Measurements from ENCODE around the gene CENPE.

The CENPE gene

DNA sequence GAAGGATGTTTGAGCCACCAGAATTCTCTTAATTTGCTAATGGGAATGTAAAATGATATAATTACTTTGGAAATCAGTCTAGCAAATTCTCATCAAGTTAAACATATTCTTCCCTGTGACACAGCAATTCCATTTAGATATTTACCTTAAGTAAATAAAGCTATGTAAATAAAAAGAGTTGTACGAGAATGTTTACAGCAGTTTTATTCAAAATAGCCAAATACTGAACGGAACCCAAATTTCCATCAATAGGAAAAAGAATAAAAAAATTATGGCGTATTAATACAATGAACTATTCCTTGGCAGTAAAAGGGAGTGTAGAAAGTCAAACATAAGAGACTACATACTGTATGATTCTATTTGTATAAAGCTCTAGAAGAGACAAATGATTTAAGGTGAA, 45.8 kb downstream of the CENPE start:
- H3K36me3 ChIP-seq (ENCODE audit: control insufficient read depth in 2 of 2, insufficient read depth in 1 of 2, low read length in 2 of 2) = peaks cover 52 to 81% of the 10 kb centered on the region in 2 experiments
- no peak overlapping the region for H3K27ac ChIP-seq (ENCODE audit: extremely low read depth, low read depth, low read length)
- ChIA-PET CTCF (no interaction called here), POLR2A (no interaction called here)
- no peak for TF ChIP-seq ZNF350 (tag by site-specific recombination; IDR thresholded peaks at IDR 0.05)
- TF ChIP-seq, protein P1, sequence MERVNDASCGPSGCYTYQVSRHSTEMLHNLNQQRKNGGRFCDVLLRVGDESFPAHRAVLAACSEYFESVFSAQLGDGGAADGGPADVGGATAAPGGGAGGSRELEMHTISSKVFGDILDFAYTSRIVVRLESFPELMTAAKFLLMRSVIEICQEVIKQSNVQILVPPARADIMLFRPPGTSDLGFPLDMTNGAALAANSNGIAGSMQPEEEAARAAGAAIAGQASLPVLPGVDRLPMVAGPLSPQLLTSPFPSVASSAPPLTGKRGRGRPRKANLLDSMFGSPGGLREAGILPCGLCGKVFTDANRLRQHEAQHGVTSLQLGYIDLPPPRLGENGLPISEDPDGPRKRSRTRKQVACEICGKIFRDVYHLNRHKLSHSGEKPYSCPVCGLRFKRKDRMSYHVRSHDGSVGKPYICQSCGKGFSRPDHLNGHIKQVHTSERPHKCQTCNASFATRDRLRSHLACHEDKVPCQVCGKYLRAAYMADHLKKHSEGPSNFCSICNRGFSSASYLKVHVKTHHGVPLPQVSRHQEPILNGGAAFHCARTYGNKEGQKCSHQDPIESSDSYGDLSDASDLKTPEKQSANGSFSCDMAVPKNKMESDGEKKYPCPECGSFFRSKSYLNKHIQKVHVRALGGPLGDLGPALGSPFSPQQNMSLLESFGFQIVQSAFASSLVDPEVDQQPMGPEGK (tag by site-specific recombination; IDR thresholded peaks at IDR 0.05) = no peak
- TF ChIP-seq, protein P2, sequence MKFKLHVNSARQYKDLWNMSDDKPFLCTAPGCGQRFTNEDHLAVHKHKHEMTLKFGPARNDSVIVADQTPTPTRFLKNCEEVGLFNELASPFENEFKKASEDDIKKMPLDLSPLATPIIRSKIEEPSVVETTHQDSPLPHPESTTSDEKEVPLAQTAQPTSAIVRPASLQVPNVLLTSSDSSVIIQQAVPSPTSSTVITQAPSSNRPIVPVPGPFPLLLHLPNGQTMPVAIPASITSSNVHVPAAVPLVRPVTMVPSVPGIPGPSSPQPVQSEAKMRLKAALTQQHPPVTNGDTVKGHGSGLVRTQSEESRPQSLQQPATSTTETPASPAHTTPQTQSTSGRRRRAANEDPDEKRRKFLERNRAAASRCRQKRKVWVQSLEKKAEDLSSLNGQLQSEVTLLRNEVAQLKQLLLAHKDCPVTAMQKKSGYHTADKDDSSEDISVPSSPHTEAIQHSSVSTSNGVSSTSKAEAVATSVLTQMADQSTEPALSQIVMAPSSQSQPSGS (tag by site-specific recombination; IDR thresholded peaks at IDR 0.05; ENCODE audit: low read depth) = no peak
- no peak for TF ChIP-seq REST (tag by site-specific recombination; IDR thresholded peaks at IDR 0.05)
- H3K4me3 ChIP-seq (ENCODE audit: low read depth, low read length) = no peak overlapping the region
- no peaks in the 10 kb centered on the region for H3K9me3 ChIP-seq (ENCODE audit: control insufficient read depth, insufficient read depth, low read depth, low read length)
- H3K4me1 ChIP-seq (ENCODE audit: control insufficient read depth, insufficient read depth, low read length) = no peaks in the 10 kb centered on the region

GRCh38 chr4:103150677-103151076, 47.5 kb downstream of the CENPE start:
- no peak overlapping the region for H3K27ac ChIP-seq (ENCODE audit: extremely low read depth, low read depth, low read length)

More at GRCh38 chr4:103150677-103151076, 47.5 kb downstream of the CENPE start:
- Histone ChIP-seq H3K36me3 (ENCODE audit: control insufficient read depth in 2 of 2, insufficient read depth in 1 of 2, low read length in 2 of 2) (peaks cover 38 to 78% of the 10 kb centered on the region in 2 experiments), H3K4me3 (ENCODE audit: low read depth, low read length) (no peak overlapping the region), H3K4me1 (ENCODE audit: control insufficient read depth, insufficient read depth, low read length) (no peaks in the 10 kb centered on the region), H3K9me3 (ENCODE audit: control insufficient read depth, insufficient read depth, low read depth, low read length) (no peaks in the 10 kb centered on the region)
- POLR2A ChIA-PET = no interaction called here
- CTCF ChIA-PET = no interaction called here
- TF ChIP-seq ZNF791 (tag by site-specific recombination; IDR thresholded peaks at IDR 0.05) (no peak), ZNF10 (tag by site-specific recombination; IDR thresholded peaks at IDR 0.05) (no peak), ZNF843 (tag by site-specific recombination; IDR thresholded peaks at IDR 0.05) (no peak), KLF9 (tag by site-specific recombination; IDR thresholded peaks at IDR 0.05; ENCODE audit: low read depth) (no peak), ZNF214 (tag by site-specific recombination; IDR thresholded peaks at IDR 0.05; ENCODE audit: borderline replicate concordance) (no peak), ZNF146 (tag by site-specific recombination; IDR thresholded peaks at IDR 0.05) (no peak), ZNF561 (tag by site-specific recombination; IDR thresholded peaks at IDR 0.05; ENCODE audit: borderline replicate concordance) (no peak), ZNF433 (tag by site-specific recombination; IDR thresholded peaks at IDR 0.05; ENCODE audit: low read depth) (no peak)
- TF ChIP-seq, protein P3, sequence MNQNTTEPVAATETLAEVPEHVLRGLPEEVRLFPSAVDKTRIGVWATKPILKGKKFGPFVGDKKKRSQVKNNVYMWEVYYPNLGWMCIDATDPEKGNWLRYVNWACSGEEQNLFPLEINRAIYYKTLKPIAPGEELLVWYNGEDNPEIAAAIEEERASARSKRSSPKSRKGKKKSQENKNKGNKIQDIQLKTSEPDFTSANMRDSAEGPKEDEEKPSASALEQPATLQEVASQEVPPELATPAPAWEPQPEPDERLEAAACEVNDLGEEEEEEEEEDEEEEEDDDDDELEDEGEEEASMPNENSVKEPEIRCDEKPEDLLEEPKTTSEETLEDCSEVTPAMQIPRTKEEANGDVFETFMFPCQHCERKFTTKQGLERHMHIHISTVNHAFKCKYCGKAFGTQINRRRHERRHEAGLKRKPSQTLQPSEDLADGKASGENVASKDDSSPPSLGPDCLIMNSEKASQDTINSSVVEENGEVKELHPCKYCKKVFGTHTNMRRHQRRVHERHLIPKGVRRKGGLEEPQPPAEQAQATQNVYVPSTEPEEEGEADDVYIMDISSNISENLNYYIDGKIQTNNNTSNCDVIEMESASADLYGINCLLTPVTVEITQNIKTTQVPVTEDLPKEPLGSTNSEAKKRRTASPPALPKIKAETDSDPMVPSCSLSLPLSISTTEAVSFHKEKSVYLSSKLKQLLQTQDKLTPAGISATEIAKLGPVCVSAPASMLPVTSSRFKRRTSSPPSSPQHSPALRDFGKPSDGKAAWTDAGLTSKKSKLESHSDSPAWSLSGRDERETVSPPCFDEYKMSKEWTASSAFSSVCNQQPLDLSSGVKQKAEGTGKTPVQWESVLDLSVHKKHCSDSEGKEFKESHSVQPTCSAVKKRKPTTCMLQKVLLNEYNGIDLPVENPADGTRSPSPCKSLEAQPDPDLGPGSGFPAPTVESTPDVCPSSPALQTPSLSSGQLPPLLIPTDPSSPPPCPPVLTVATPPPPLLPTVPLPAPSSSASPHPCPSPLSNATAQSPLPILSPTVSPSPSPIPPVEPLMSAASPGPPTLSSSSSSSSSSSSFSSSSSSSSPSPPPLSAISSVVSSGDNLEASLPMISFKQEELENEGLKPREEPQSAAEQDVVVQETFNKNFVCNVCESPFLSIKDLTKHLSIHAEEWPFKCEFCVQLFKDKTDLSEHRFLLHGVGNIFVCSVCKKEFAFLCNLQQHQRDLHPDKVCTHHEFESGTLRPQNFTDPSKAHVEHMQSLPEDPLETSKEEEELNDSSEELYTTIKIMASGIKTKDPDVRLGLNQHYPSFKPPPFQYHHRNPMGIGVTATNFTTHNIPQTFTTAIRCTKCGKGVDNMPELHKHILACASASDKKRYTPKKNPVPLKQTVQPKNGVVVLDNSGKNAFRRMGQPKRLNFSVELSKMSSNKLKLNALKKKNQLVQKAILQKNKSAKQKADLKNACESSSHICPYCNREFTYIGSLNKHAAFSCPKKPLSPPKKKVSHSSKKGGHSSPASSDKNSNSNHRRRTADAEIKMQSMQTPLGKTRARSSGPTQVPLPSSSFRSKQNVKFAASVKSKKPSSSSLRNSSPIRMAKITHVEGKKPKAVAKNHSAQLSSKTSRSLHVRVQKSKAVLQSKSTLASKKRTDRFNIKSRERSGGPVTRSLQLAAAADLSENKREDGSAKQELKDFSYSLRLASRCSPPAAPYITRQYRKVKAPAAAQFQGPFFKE (tag by site-specific recombination; IDR thresholded peaks at IDR 0.05; ENCODE audit: borderline replicate concordance) = no peak
- TF ChIP-seq, protein P4, sequence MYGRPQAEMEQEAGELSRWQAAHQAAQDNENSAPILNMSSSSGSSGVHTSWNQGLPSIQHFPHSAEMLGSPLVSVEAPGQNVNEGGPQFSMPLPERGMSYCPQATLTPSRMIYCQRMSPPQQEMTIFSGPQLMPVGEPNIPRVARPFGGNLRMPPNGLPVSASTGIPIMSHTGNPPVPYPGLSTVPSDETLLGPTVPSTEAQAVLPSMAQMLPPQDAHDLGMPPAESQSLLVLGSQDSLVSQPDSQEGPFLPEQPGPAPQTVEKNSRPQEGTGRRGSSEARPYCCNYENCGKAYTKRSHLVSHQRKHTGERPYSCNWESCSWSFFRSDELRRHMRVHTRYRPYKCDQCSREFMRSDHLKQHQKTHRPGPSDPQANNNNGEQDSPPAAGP (tag by site-specific recombination; IDR thresholded peaks at IDR 0.05) = no peak

All from HEK293 (cell line).